GM12878 (cell line): ENCODE data around the gene CFAP299. TPM values are rescaled to one million over a fixed set of nuclear protein-coding genes. Genes with fewer than 3 reads are reported as not detected.

ENCODE experiments used
- ATAC-seq: fragments of 200-7000 bp; cut with Tn5 transposase; 3 replicates; pipeline ENCODE4 v1.9.1; 2020; ENCODE audit warnings: mild to moderate bottlenecking, moderate library complexity
- BruUV-seq: library from RNA; stranded (reverse); fragments of 400-500 nt; replicated peaks from 2 replicates; lab custom pipeline; 2021; lab: Mats Ljungman, UMichigan
- CTCF ChIA-PET: fragments of 300-600 bp; sonication (Branson Sonifier 250); formaldehyde crosslinking; extraction: SDS; loops from one replicate; lab custom pipeline; 2021; ENCODE audit warnings: inconsistent platforms; lab: Yijun Ruan, JAX
- POLR2A ChIA-PET: fragments of 350-600 bp; formaldehyde crosslinking; extraction: SDS; loops from one replicate; lab custom pipeline; 2021; ENCODE audit warnings: inconsistent platforms; lab: Charles Lee
- RAD21 ChIA-PET: fragments of 300-600 bp; sonication (Branson Sonifier 250); formaldehyde crosslinking; loops from one replicate; lab custom pipeline; 2023; ENCODE audit warnings: antibody characterized with exemption; ENCODE audit not compliant: unreplicated experiment; lab: Charles Lee
- SMC1A ChIA-PET: fragments of 300-600 bp; sonication (Branson Sonifier 250); formaldehyde crosslinking; loops from one replicate; lab custom pipeline; 2023; ENCODE audit not compliant: unreplicated experiment, uncharacterized antibody; lab: Charles Lee
- DNase-seq: peaks from one replicate; pipeline ENCODE4 v3.0.0-alpha.2; 2011; ENCODE audit warnings: low read depth, low spot score
- FAIRE-seq: peaks from 3 replicates; lab custom pipeline; 2011; peaks lifted over from hg19 to GRCh38; lab: Jason Lieb, UNC
- H2AFZ ChIP-seq: 2 replicates; pipeline ENCODE4 v1.6.0; 2011; ENCODE audit warnings: low read depth, low read length, control low read depth; ENCODE audit not compliant: control insufficient read depth
- H3K27ac ChIP-seq: 2 replicates; pipeline ENCODE4 v1.5.1; 2011; ENCODE audit warnings: control low read depth; ENCODE audit not compliant: control insufficient read depth, insufficient read depth
- H3K27me3 ChIP-seq, 2 experiments: replicated peaks in 1 of 2; 2 replicates each; pipeline versions ENCODE4 v1.6.0 to v1.6.1; 2011; ENCODE audit warnings: low read length in 1 of 2; ENCODE audit not compliant: control insufficient read depth in 2 of 2, insufficient read depth in 2 of 2
- H3K36me3 ChIP-seq, 2 experiments: 2 replicates each; pipeline ENCODE4 v1.5.1; 2011; ENCODE audit warnings: low read length in 1 of 2; ENCODE audit not compliant: control insufficient read depth in 2 of 2, insufficient read depth in 2 of 2
- H3K4me1 ChIP-seq: 2 replicates; pipeline ENCODE4 v1.6.1; 2011; ENCODE audit warnings: mild to moderate bottlenecking, low read length, moderate library complexity, mixed read lengths; ENCODE audit not compliant: control insufficient read depth, insufficient read depth
- H3K4me2 ChIP-seq: 2 replicates; pipeline ENCODE4 v1.6.0; 2011; ENCODE audit warnings: control low read depth; ENCODE audit not compliant: control insufficient read depth, insufficient read depth
- H3K4me3 ChIP-seq: fragments of 200-600 bp; sonication (generic); 2 replicates; pipeline ENCODE4 v1.5.1; 2016
- H3K79me2 ChIP-seq: 2 replicates; pipeline ENCODE4 v1.6.0; 2011; ENCODE audit warnings: low read length; ENCODE audit not compliant: control insufficient read depth, insufficient read depth
- H3K9ac ChIP-seq: 2 replicates; pipeline ENCODE4 v1.8.0; 2011; ENCODE audit warnings: low read length, control low read depth, mixed read lengths; ENCODE audit not compliant: control insufficient read depth, insufficient read depth
- H3K9me3 ChIP-seq: replicated peaks from 3 replicates; pipeline ENCODE4 v1.5.1; 2011; ENCODE audit warnings: mild to moderate bottlenecking, low read length; ENCODE audit not compliant: control insufficient read depth, insufficient read depth
- H4K20me1 ChIP-seq: 2 replicates; pipeline ENCODE4 v1.6.0; 2011; ENCODE audit not compliant: control insufficient read depth, insufficient read depth
- CREB1 ChIP-seq: IDR thresholded peaks from 2 replicates; pipeline ENCODE4 v1.6.1; 2012; ENCODE audit warnings: low read depth, mild to moderate bottlenecking, inconsistent platforms
- EP300 ChIP-seq, 2 experiments: fragments of 150-350 bp in 1 of 2; IDR thresholded peaks; 2 replicates each; pipeline ENCODE4 v1.6.1; 2011 to 2012; ENCODE audit warnings: low read depth in 2 of 2, low read length in 2 of 2, borderline replicate concordance in 1 of 2, improper control_type of control experiment in 1 of 2, inconsistent platforms in 1 of 2; ENCODE audit not compliant: control insufficient read depth in 1 of 2
- HDAC2 ChIP-seq: fragments of 200-600 bp; sonication (generic); IDR thresholded peaks from 2 replicates; pipeline ENCODE4 v1.6.1; 2017
- IRF5 ChIP-seq: fragments of 450-650 bp; IDR thresholded peaks from 2 replicates; pipeline ENCODE4 v1.6.1; 2017; ENCODE audit warnings: borderline replicate concordance
- LARP7 ChIP-seq: fragments of 450-650 bp; IDR thresholded peaks from 2 replicates; pipeline ENCODE4 v1.6.1; 2017; ENCODE audit warnings: mild to moderate bottlenecking
- MEF2A ChIP-seq: IDR thresholded peaks from 2 replicates; pipeline ENCODE4 v1.6.1; 2011; ENCODE audit warnings: low read depth, mild to moderate bottlenecking, low read length, moderate library complexity; ENCODE audit not compliant: insufficient read depth
- MXI1 ChIP-seq: fragments of 150-350 bp; IDR thresholded peaks from 2 replicates; pipeline ENCODE4 v1.6.1; 2011; ENCODE audit warnings: low read depth, mild to moderate bottlenecking, inconsistent platforms, low read length, improper control_type of control experiment
- NFYB ChIP-seq: IDR thresholded peaks from 2 replicates; pipeline ENCODE4 v1.6.1; 2011; ENCODE audit warnings: low read depth, mild to moderate bottlenecking, low read length, improper control_type of control experiment, moderate library complexity; ENCODE audit not compliant: insufficient read depth
- SIN3A ChIP-seq: IDR thresholded peaks from 2 replicates; pipeline ENCODE4 v1.6.1; 2012; ENCODE audit warnings: low read depth, low read length, improper control_type of control experiment
- SIX5 ChIP-seq: IDR thresholded peaks from 2 replicates; pipeline ENCODE4 v1.6.1; 2011; ENCODE audit warnings: mild to moderate bottlenecking, low read depth, low read length, moderate library complexity; ENCODE audit not compliant: severe bottlenecking
- SMAD1 ChIP-seq: fragments of 450-650 bp; IDR thresholded peaks from 2 replicates; pipeline ENCODE4 v1.6.1; 2018; ENCODE audit warnings: mild to moderate bottlenecking, low read depth; ENCODE audit not compliant: partially characterized antibody
- SREBF1 ChIP-seq: IDR thresholded peaks from 2 replicates; pipeline ENCODE4 v1.6.1; 2012; ENCODE audit warnings: mild to moderate bottlenecking, low read length
- STAT1 ChIP-seq: fragments of 450-650 bp; conservative IDR thresholded peaks from 2 replicates; pipeline ENCODE4 v1.6.1; 2014; ENCODE audit warnings: antibody characterized with exemption, mild to moderate bottlenecking
- STAT3 ChIP-seq: IDR thresholded peaks from 2 replicates; pipeline ENCODE4 v1.6.1; 2011; ENCODE audit warnings: low read depth, low read length, improper control_type of control experiment
- ZNF592 ChIP-seq: fragments of 450-650 bp; IDR thresholded peaks from 2 replicates; pipeline ENCODE4 v1.6.1; 2017; ENCODE audit warnings: mild to moderate bottlenecking, moderate library complexity
- ZZZ3 ChIP-seq: IDR thresholded peaks from 2 replicates; pipeline ENCODE4 v1.6.1; 2011; ENCODE audit warnings: low read depth; ENCODE audit not compliant: control insufficient read depth, insufficient read length
- WGBS: methylation state at CpG from one replicate; pipeline ENCODE4 v1.1.6; 2016; ENCODE audit warnings: low lambda C conversion rate; ENCODE audit not compliant: insufficient replicate concordance, insufficient coverage; ENCODE audit errors: missing lambda C conversion rate; 5-methylcytosine and 5-hydroxymethylcytosine counted together
- in situ Hi-C: fragments of 300-500 bp; cut with MboI; formaldehyde crosslinking; loops from 9 replicates; pipeline ENCODE4 v1.14.3; 2018; ENCODE audit warnings: mixed read lengths
- intact Hi-C: fragments of 100-400 bp; cut with micrococcal nuclease; formaldehyde crosslinking; loops from one replicate; pipeline ENCODE4 v1.14.2; 2022; ENCODE audit not compliant: unreplicated experiment
- polyA plus RNA-seq, 11 experiments: library from polyadenylated mRNA; depleted of rRNA in 4 of 11; unstranded in 6 of 11; stranded (reverse) in 5 of 11; fragments of >200 nt; fragmentation: Nextera tagmentation in 4 of 11; fragmentation: Illumina TruSeq in 1 of 11; extraction: Ambion mirVana in 4 of 11; extraction: Trizol in 1 of 11; gene quantifications; 1 replicate in 1 of 11; 2 replicates in 10 of 11; pipeline versions ENCODE4 v1.2.1 to v1.2.3, GENCODE V29; 2011 to 2016; ENCODE audit warnings: inconsistent platforms in 2 of 11, missing spikeins in 2 of 11, low read depth in 1 of 11
- total RNA-seq, 4 experiments: library from RNA; depleted of rRNA in 3 of 4; stranded (reverse); fragments of >200 nt in 3 of 4; fragmentation: Illumina TruSeq in 1 of 4; extraction: Trizol in 1 of 4; gene quantifications; 2 replicates each; pipeline versions ENCODE4 v1.2.1 to v1.2.3, GENCODE V29; 2013 to 2021
- TF ChIP-seq, protein P1 (sequence below): IDR thresholded peaks from 2 replicates; pipeline ENCODE4 v1.6.1; 2011; ENCODE audit warnings: borderline replicate concordance, low read depth, mild to moderate bottlenecking, moderate library complexity, low read length; ENCODE audit not compliant: insufficient read depth, poor library complexity, severe bottlenecking
- TF ChIP-seq, protein P2 (sequence below): IDR thresholded peaks from 2 replicates; pipeline ENCODE4 v1.6.1; 2012; ENCODE audit warnings: low read depth, low read length, improper control_type of control experiment

Gene CFAP299
- total and polyA plus RNA-seq, 10 of the 15 experiments (the other 5 are each of a cell fraction or from before 2014, with no cell fraction given) = 0.06 to 0.34 TPM; not detected in 8

DNA sequence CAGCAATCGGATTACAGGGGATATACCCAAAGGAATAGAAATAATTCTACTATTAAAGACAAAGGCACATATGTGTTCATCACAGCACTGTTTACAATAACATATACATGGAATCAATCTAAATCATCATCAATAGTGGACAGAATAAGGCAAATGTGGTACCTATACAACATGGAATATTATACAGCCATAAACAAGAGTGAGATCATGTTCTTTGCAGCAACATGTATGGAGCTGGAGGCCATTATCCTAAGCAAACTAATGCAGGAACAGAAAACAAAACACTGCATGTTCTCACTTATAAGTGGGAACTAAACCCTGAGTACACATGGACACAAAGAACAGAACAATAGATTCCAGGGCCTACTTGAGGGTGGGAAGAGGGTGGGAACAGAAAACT is 163.2 kb downstream of the CFAP299 start:
- POLR2A ChIA-PET = no interaction called here
- Histone ChIP-seq H3K9ac (no peak overlapping the region), H3K4me1 (no peaks in the 10 kb centered on the region), H3K27me3 (no peaks in the 10 kb centered on the region), H2AFZ (no peak overlapping the region), H3K4me3 (no peak overlapping the region), H3K36me3 (no peaks in the 10 kb centered on the region), H4K20me1 (no peaks in the 10 kb centered on the region), H3K27ac (no peak overlapping the region), H3K79me2 (no peaks in the 10 kb centered on the region), H3K9me3 (no peaks in the 10 kb centered on the region; the same call in 2 of the 3 replicates), H3K4me2 (no peak overlapping the region)
- CTCF ChIA-PET = no interaction called here
- no peak for FAIRE-seq
- TF ChIP-seq, protein P1, sequence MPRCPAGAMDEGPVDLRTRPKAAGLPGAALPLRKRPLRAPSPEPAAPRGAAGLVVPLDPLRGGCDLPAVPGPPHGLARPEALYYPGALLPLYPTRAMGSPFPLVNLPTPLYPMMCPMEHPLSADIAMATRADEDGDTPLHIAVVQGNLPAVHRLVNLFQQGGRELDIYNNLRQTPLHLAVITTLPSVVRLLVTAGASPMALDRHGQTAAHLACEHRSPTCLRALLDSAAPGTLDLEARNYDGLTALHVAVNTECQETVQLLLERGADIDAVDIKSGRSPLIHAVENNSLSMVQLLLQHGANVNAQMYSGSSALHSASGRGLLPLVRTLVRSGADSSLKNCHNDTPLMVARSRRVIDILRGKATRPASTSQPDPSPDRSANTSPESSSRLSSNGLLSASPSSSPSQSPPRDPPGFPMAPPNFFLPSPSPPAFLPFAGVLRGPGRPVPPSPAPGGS = no peak
- TF ChIP-seq CREB1 = no peak
- TF ChIP-seq ZNF592 = no peak
- no peak for TF ChIP-seq ZZZ3
- TF ChIP-seq, protein P2, sequence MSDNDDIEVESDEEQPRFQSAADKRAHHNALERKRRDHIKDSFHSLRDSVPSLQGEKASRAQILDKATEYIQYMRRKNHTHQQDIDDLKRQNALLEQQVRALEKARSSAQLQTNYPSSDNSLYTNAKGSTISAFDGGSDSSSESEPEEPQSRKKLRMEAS = no peak
- no peak for TF ChIP-seq STAT3
- no peak for TF ChIP-seq HDAC2
- no peak for TF ChIP-seq IRF5
- no peak for TF ChIP-seq SREBF1
- no peak for TF ChIP-seq NFYB
- no peak for TF ChIP-seq MEF2A
- TF ChIP-seq SMAD1 = no peak
- TF ChIP-seq STAT1 = no peak
- no peak for TF ChIP-seq MXI1
- TF ChIP-seq EP300 (IDR thresholded peaks at IDR 0.05; ENCODE audit: borderline replicate concordance in 1 of 2, control insufficient read depth in 1 of 2, low read depth in 2 of 2, low read length in 2 of 2) = no peak
- no peak for TF ChIP-seq SIN3A
- no peak for TF ChIP-seq LARP7
- TF ChIP-seq SIX5 = no peak
- in situ Hi-C loops = no loop called here
- ATAC-seq = no peak
- DNase-seq = no peak
- SMC1A ChIA-PET = interaction anchor here (0.8 to 1.3 kb wide), 2 partner anchors 78 to 541 kb away, joined by 3 read pairs; no protein-coding TSS in a partner anchor
- 0% methylated on average over 1 of the region's 1 CpG for WGBS
- intact Hi-C loops = no loop called here
- BruUV-seq = no TSS peak
- RAD21 ChIA-PET = no interaction called here
